OCI-LY1 (cell line): ENCODE measurements around the gene ARHGAP6.

Source experiments
- CTCF ChIP-seq: fragments of 200-600 bp; sonication (generic), shearing (Covaris generic); IDR thresholded peaks from 2 replicates; pipeline ENCODE4 v1.5.1; 2017; ENCODE audit warnings: mild to moderate bottlenecking, antibody characterized with exemption, low read length, moderate library complexity, mixed read lengths
- EZH2 ChIP-seq: fragments of 200-600 bp; sonication (generic), shearing (Covaris generic); IDR thresholded peaks from 2 replicates; pipeline ENCODE4 v1.8.0; 2017; ENCODE audit warnings: borderline replicate concordance, mixed run types, mild to moderate bottlenecking, antibody characterized with exemption, low read length, moderate library complexity, mixed read lengths

GRCh38 chrX:11399489-11400094 lies 266.1 kb downstream of the ARHGAP6 start:
- TF ChIP-seq CTCF (no peak), EZH2 (no peak)
